HG03135 (cell line): ENCODE data around the gene STARD5.

ENCODE experiments used
- ATAC-seq: cut with Tn5 transposase; IDR thresholded peaks from one replicate; pipeline ENCODE4 v1.9.1; 2021; ENCODE audit warnings: mild to moderate bottlenecking, moderate library complexity; ENCODE audit not compliant: unreplicated experiment

STARD5 gene

GRCh38 chr15:81312790-81313543, 11.0 kb downstream of the STARD5 start:
- ATAC-seq, result no peak

GRCh38 chr15:81311752-81312464, 12.0 kb downstream of the STARD5 start:
- ATAC-seq, result no peak

- ATAC-seq, result no peak
These were observed 13.5 kb downstream of the STARD5 start for GRCh38 chr15:81310480-81310879.

DNA sequence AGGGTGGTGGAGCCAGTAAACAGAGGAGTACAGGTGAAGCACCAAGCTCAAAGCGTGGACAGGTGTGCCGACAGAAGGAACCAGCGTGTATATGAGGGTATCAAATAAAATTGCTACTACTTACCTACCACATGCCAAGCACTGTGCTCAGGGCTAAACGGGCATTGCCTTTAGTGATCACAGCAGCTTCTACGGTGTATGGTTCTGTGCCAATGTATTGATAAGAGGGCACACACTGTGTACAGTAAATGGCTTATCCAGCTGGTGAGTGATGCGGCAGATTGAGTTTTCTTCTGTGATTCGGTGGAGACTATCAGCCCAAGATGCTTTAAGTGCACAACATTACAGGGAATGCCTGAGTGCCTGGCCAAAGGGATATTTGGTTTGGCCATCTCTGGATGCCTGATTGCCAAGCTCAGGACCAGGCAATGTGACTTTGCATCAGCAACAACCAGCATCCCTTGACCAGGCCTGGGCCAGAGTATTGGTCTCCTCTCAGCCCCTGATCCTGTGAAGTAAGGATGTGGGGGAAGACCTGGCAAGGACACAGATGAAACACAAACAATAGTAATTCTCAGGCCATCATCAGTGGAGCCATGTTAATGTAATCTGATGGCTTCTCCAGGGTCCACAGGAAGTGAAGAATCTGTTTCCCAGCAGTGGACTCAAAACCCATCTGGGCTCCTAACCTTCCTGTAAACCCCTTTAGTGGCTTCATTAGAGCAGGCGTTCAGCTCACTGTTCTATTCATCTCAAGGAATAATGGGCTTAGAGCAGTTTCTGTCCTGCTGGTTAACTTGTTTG, 14.1 kb downstream of the STARD5 start:
- ATAC-seq, result no peak

- ATAC-seq, result no peak
These were observed 15.7 kb downstream of the STARD5 start for GRCh38 chr15:81308260-81308659.

- ATAC-seq, result no peak
These were observed 19.7 kb downstream of the STARD5 start for GRCh38 chr15:81304226-81304625.

DNA sequence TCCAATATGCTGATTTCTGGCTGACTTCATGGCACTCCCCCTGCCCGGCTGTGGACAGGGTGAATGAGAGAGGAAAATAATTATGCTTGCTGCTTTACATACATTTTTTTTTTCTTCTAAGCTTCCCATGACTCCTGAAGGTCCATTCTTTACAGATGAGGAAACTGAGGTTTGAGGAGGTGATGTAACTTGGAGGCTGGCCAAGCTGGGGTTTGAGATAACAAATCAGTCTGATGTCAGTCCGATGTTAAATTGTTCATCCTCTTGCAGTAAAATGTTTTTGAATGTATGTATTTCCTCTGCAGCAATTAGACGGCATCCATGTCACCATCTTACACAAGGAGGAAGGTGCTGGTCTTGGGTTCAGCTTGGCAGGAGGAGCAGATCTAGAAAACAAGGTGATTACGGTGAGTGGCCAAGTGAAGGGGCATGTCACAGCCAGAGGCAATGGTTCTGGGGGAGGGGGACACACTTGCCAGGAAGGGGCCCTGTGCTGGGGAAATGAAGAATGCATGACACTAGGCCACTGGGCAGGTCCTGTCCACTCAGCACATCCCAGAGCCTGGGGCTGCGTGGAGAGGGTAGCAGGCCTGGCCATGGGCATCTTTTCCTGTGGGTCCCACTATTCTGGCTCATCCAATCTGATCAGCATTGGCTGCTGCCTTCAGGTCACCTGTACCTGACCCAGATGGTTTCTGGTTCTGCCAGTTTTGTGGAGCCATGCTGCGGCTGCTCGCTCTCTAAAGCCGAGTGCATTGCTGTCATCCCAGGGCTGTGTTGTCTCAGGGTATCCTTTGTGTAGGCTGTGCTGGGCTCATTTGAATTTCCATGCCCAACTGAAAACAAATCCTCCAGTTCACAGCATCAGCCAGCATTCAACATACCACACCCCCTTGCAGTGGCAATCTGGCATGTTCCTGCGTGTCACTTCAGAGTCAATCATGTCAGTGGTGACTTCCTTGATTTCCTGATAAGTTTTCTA, 20.4 kb downstream of the STARD5 start:
- ATAC-seq, result no peak

GRCh38 chr15:81302701-81303109, 21.2 kb downstream of the STARD5 start:
- peak; percentile 18 for ATAC-seq

GRCh38 chr15:81301815-81302399, 22.0 kb downstream of the STARD5 start:
- ATAC-seq, result peak; percentile 72

DNA sequence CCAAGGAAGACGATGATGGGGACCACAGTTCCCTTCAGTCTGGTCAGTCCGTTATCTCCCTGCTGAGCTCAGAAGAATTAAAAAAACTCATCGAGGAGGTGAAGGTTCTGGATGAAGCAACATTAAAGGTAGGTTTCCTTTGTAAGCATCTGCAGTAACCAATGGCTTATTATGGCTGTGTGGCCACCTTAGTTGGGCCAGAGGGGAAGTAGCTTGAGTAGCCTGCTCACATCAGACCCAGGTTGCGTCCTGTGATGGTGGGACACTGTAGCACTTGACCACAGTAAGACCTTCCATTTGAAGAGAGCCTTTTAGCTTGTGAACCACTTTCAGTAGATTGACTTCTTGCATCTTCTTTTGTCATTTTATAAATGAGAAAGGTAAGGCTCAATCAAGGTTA, 22.6 kb downstream of the STARD5 start:
- no peak for ATAC-seq

- no peak for ATAC-seq
These were observed 24.2 kb downstream of the STARD5 start for GRCh38 chr15:81299630-81300273.

DNA sequence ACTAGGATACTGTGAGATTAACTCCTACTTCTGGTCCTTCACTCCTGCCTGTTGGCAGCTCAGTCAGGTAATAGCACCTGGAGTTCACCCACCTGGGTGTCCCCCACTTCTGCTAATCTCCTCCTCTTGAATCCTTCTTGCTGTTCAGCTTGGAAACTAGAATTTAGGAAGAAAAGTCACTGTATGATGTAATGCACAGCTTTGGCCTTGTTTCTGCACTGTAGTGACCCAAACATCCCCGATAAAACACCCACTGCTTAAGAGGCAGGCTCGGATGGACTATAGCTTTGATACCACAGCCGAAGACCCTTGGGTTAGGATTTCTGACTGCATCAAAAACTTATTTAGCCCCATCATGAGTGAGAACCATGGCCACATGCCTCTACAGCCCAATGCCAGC, 24.8 kb downstream of the STARD5 start:
- ATAC-seq, result no peak

DNA sequence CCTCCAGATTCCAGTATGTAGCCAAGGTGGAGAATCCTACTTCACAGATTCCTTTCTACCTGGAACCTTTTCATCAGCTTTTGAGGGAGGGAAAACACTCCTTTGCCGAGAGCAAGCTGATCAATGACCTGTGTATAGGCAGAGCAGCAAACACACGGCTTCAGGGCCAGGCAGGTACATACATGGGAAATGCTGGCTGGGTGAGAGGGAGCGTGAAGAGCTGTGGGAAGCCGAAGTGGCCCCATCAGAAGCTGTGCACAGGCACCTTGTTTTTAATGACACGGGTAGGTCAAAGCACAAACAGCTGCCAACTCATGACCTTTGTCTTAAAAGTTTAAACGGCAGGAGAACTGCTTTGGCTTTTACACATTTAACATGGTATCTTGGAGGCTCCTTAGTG, 25.3 kb downstream of the STARD5 start:
- ATAC-seq, result no peak

DNA sequence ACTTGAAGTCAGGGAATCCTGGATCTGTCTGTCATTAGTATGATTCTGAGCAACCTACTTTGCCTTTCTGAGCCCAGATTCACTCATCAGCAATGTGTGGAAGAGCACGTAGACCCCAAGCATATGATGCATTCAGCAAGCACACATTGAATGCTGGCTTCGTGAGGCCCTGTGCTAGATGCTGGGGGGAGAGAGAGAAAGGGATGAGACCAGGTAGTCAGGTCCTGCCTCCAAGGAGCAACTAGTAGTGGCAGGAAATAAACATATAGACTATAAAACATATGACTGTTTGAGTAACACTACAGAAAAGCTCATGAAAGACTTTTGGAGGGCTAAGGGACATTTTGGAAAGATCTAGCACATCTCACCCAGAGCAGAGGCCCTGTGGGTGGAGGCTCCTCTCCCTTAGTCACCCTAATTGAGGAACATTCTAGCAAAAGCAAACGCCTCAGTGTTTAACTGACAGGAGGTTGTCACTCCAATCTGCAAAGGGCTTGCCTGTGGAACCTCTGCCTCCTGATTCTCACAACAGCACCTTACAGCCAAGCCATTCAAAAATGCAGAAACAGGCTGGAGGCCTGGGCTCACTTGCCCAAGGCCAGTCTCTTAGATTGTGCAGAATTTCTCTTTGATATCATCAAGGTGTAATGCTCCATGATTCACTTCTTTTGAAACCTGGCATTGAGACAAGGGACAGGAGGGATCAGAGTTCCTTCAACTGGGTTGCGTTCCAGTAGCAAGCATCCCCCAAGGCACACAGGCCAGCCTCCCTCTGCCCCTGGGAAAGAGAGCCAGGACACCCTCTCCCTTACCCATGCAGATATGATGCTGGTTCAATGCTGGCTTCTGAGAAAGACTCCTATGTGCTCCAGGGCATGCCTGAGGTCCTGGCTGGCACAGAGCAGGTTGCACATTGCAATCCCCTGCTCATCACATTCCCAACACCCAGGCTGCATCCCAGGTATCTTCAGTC, 26.1 kb downstream of the STARD5 start:
- no peak for ATAC-seq

- ATAC-seq, result no peak
These were observed 26.8 kb downstream of the STARD5 start for GRCh38 chr15:81297147-81297572.

DNA sequence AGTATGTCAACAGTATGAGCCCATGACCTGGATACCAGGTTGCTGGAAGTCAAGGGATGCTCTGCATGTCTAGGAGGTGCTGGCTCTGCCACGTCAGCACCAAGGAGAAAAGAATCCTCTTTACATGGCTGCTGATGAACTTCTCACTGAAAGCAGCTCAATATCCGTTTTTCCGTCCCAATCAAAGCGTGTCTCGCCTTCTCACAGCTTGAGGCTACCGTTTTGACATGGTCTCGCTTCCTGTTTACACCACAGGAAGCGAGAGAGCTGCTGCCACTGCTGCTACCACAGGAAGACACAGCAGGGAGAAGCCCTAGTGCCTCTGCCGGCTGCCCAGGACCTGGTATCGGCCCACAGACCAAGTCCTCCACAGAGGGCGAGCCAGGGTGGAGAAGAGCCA, 27.3 kb downstream of the STARD5 start:
- peak; percentile 40 for ATAC-seq

GRCh38 chr15:81296186-81296585, 27.8 kb downstream of the STARD5 start:
- no peak for ATAC-seq

- ATAC-seq, result no peak
These were observed 28.3 kb downstream of the STARD5 start for GRCh38 chr15:81295486-81296121.
